ENCODE data around the gene EBF4. TPM values are rescaled to one million over a fixed set of nuclear protein-coding genes. Genes with fewer than 3 reads are reported as not detected.
"Not testable (repeated sequence)": the region's sequence is repeated elsewhere in the genome, so short reads cannot be mapped to it uniquely, and the experiment has no call there.

The EBF4 gene
- total and polyA plus RNA-seq, 7 experiments from 2014 or later, result 0.09 to 10.5 (median 6.7) TPM

- peak within 1 kb of the TSS; percentile 89 for H3K4me3 ChIP-seq (ENCODE audit: low read length)
- CTCF ChIA-PET, result interaction anchor here (0.7 to 1.4 kb wide), 2 partner anchors 89 to 1215 kb away, joined by 3 to 4 read pairs; no protein-coding TSS in a partner anchor
- Mint-ChIP-seq H3K27ac (peak within 1 kb of the TSS; percentile 94 to 99 (median 97)), H3K27me3 (peaks cover 0 to 10% (median 0%) of the 10 kb centered on the region in 5 donors), H3K4me3 (peak within 1 kb of the TSS; percentile 87 to 97 (median 94)), H3K4me1 (peaks cover 4 to 34% (median 29%) of the 10 kb centered on the region in 7 donors), H3K9me3 (peaks cover 0 to 1% (median 0%) of the 10 kb centered on the region in 11 donors), H3K36me3 (peaks cover 17 to 28% (median 24%) of the 10 kb centered on the region in 5 donors)
- DNase-seq (peak; percentile 76 to 94 (median 90)), ATAC-seq (peak; percentile 99)
- intact Hi-C loops (cut with micrococcal nuclease), result loop anchor here (1.0 to 2.0 kb wide), 3 partner anchors 12 to 745 kb away; partner anchors contain the start of gene NOP56 (in 2 of the 2)
- H3K9me3 ChIP-seq (ENCODE audit: control insufficient read depth in 2 of 3, low read length in 3 of 3), result no peaks in the 10 kb centered on the region
- peak within 1 kb of the TSS; percentile 87 for H3K27ac ChIP-seq (ENCODE audit: low read depth, low read length)
- POLR2A ChIA-PET, result interaction anchor here (0.6 to 8.4 kb wide), 13 partner anchors 8 to 209 kb away, joined by 3 to 183 read pairs (median 5); partner anchors contain the start of genes NOP56 and SNRPB
- no peaks in the 10 kb centered on the region for H3K27me3 ChIP-seq (ENCODE audit: control insufficient read depth in 2 of 2, insufficient read depth in 2 of 2, low read length in 2 of 2)
- peaks cover 9 to 33% (median 22%) of the 10 kb centered on the region in 3 experiments for H3K36me3 ChIP-seq (ENCODE audit: control insufficient read depth in 2 of 3, insufficient read depth in 3 of 3, low read length in 3 of 3)
- H3K4me1 ChIP-seq (ENCODE audit: control insufficient read depth in 2 of 2, insufficient read depth in 2 of 2, low read length in 2 of 2), result peaks cover 10 to 15% of the 10 kb centered on the region in 2 donors
Observed at GRCh38 chr20:2663887-2664719, 28.5 kb upstream of the EBF4 start, which contains the start of gene IDH3B. TSS of gene IDH3B (minus strand) at chr20:2664216. CDS start at chr20:2664188, 28 bp downstream.

DNA sequence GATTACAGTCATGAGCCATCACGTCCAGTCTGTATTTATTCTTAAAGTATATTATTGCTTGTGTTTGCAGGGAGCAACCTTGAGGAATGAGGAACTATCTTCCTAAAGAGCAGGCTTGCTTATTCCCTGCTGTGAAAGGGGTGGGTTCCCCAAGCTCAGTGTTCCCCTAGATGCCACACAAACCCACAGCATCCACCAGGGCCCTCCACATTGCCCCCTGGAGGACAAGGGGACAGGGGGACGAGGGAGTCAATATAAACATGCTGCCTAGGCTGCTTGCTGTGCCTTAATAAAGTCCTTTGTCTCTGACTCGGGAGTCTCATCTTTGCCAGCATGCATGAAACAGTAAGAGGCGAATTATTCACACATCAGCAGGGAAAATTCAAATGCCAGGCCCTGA, 20.6 kb upstream of the EBF4 start:
- H3K4me1 Mint-ChIP-seq, result no peaks in the 10 kb centered on the region
- H3K27ac ChIP-seq (ENCODE audit: low read depth, low read length), result no peak overlapping the region
- no peak overlapping the region for H3K27ac Mint-ChIP-seq
- intact Hi-C loops (cut with micrococcal nuclease), result no loop called here
- H3K9me3 Mint-ChIP-seq, result no peaks in the 10 kb centered on the region
- ATAC-seq, result no peak
- H3K36me3 ChIP-seq (ENCODE audit: control insufficient read depth in 2 of 3, insufficient read depth in 3 of 3, low read length in 3 of 3), result no peaks in the 10 kb centered on the region
- no peaks in the 10 kb centered on the region for H3K4me1 ChIP-seq (ENCODE audit: control insufficient read depth in 2 of 2, insufficient read depth in 2 of 2, low read length in 2 of 2)
- no peaks in the 10 kb centered on the region for H3K9me3 ChIP-seq (ENCODE audit: control insufficient read depth in 2 of 3, low read length in 3 of 3)
- POLR2A ChIA-PET, result interaction anchor here (0.6 to 1.2 kb wide), 2 partner anchors 8 to 41 kb away, joined by 4 read pairs; partner anchors contain the start of gene IDH3B
- no peak overlapping the region for H3K4me3 ChIP-seq (ENCODE audit: low read length)
- DNase-seq, result no peak
- H3K4me3 Mint-ChIP-seq, result no peak overlapping the region
- no peaks in the 10 kb centered on the region for H3K36me3 Mint-ChIP-seq
- H3K27me3 ChIP-seq (ENCODE audit: control insufficient read depth in 2 of 2, insufficient read depth in 2 of 2, low read length in 2 of 2), result no peaks in the 10 kb centered on the region
- peaks cover 0 to 10% (median 0%) of the 10 kb centered on the region in 5 donors for H3K27me3 Mint-ChIP-seq
- CTCF ChIA-PET, result interaction anchor here (0.9 kb wide), 1 partner anchor 909 kb away, joined by 3 read pairs; no protein-coding TSS in a partner anchor

DNA sequence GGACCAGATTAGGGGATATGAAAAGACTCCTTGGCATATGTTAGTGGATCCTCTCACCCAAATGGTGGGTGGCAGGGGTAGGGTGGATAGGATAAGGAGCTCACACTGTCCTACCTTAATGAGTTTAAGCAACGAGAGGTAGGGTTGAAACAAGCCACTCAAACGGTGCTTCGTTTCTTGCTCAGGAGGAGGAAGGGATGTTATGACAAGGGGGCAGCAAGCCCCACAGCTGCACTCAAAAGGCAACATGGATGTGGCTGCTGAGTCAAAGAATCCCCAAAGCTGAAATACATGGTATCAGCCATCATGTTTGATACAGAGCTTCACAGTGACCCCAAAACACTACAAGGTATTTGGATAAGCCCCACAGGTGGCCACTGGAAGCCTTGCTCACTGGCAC, 20.1 kb upstream of the EBF4 start:
- intact Hi-C loops (cut with micrococcal nuclease), result no loop called here
- no peaks in the 10 kb centered on the region for H3K9me3 ChIP-seq (ENCODE audit: control insufficient read depth in 2 of 3, low read length in 3 of 3)
- no peaks in the 10 kb centered on the region for H3K4me1 ChIP-seq (ENCODE audit: control insufficient read depth in 2 of 2, insufficient read depth in 2 of 2, low read length in 2 of 2)
- H3K4me1 Mint-ChIP-seq, result no peaks in the 10 kb centered on the region
- no peaks in the 10 kb centered on the region for H3K27me3 ChIP-seq (ENCODE audit: control insufficient read depth in 2 of 2, insufficient read depth in 2 of 2, low read length in 2 of 2)
- POLR2A ChIA-PET, result interaction anchor here (0.8 to 1.2 kb wide), 2 partner anchors 8 to 151 kb away, joined by 3 to 4 read pairs; partner anchors contain the start of gene IDH3B
- CTCF ChIA-PET, result interaction anchor here (0.9 to 1.0 kb wide), 2 partner anchors 148 to 909 kb away, joined by 3 read pairs; no protein-coding TSS in a partner anchor
- no peak overlapping the region for H3K4me3 Mint-ChIP-seq
- ATAC-seq (no peak), DNase-seq (no peak)
- no peaks in the 10 kb centered on the region for H3K9me3 Mint-ChIP-seq
- H3K27me3 Mint-ChIP-seq, result peaks cover 0 to 10% (median 2%) of the 10 kb centered on the region in 5 donors
- H3K27ac Mint-ChIP-seq, result no peak overlapping the region
- H3K4me3 ChIP-seq (ENCODE audit: low read length), result no peak overlapping the region
- H3K36me3 ChIP-seq (ENCODE audit: control insufficient read depth in 2 of 3, insufficient read depth in 3 of 3, low read length in 3 of 3), result no peaks in the 10 kb centered on the region
- H3K27ac ChIP-seq (ENCODE audit: low read depth, low read length), result no peak overlapping the region
- H3K36me3 Mint-ChIP-seq, result no peaks in the 10 kb centered on the region

DNA sequence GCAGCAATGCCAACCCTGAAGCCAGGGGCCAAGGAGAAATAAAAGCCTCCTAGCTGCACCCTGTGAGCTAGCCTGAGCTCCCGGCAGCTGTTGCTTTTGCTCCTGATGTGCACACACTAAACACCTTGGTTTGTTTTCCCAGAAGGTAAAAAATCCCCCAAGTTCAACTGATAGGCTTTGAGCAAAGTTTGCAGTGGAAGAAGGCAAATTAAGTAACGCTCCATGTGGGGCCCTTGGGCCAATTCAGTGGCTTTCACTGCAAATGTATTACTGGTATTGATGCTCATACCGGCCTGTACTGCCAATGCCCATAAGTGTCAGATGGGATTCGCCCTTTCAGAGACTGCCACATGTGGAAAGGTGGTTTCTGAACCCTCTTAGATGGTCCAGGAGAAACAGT, 19.1 kb upstream of the EBF4 start:
- DNase-seq (no peak), ATAC-seq (no peak)
- ChIA-PET POLR2A (interaction anchor here (1.2 kb wide), 1 partner anchor 8 kb away, joined by 3 read pairs; no protein-coding TSS in a partner anchor), CTCF (interaction anchor here (0.6 to 1.0 kb wide), 4 partner anchors 106 to 576 kb away, joined by 3 to 7 read pairs (median 3); no protein-coding TSS in a partner anchor)
- Histone ChIP-seq H3K27me3 (ENCODE audit: control insufficient read depth in 2 of 2, insufficient read depth in 2 of 2, low read length in 2 of 2) (no peaks in the 10 kb centered on the region), H3K9me3 (ENCODE audit: control insufficient read depth in 2 of 3, low read length in 3 of 3) (no peaks in the 10 kb centered on the region), H3K27ac (ENCODE audit: low read depth, low read length) (no peak overlapping the region), H3K36me3 (ENCODE audit: control insufficient read depth in 2 of 3, insufficient read depth in 3 of 3, low read length in 3 of 3) (no peaks in the 10 kb centered on the region), H3K4me1 (ENCODE audit: control insufficient read depth in 2 of 2, insufficient read depth in 2 of 2, low read length in 2 of 2) (no peaks in the 10 kb centered on the region), H3K4me3 (ENCODE audit: low read length) (no peak overlapping the region)
- Mint-ChIP-seq H3K36me3 (no peaks in the 10 kb centered on the region), H3K9me3 (no peaks in the 10 kb centered on the region), H3K4me1 (no peaks in the 10 kb centered on the region), H3K4me3 (no peak overlapping the region), H3K27ac (no peak overlapping the region), H3K27me3 (peaks cover 0 to 10% (median 4%) of the 10 kb centered on the region in 5 donors)
- intact Hi-C loops (cut with micrococcal nuclease), result no loop called here

DNA sequence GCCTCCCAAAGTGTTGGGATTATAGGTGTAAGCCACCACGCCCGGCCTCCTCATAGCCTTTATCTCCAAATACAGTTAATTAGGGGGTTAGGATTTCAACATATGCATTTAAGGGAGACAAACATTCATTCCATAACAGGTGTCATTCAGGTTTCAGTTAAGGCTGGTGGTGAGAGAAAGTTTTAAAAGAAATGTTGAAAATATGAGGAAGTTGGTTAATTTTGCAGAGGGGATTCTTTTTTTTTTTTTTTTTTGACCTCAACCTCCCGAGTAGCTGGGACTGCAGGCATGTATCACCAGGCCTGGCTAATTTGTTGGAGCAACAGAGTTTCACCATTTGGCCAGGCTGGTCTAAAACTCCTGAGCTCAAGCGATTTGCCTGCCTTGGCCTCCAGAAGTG, 12.5 kb upstream of the EBF4 start:
- Mint-ChIP-seq H3K9me3 (no peaks in the 10 kb centered on the region), H3K27ac (no peak overlapping the region), H3K36me3 (peaks cover 0 to 4% (median 0%) of the 10 kb centered on the region in 5 donors), H3K27me3 (peaks cover 19 to 33% (median 26%) of the 10 kb centered on the region in 5 donors), H3K4me3 (no peak overlapping the region), H3K4me1 (peaks cover 0 to 2% (median 0%) of the 10 kb centered on the region in 7 donors)
- intact Hi-C loops (cut with micrococcal nuclease), result no loop called here
- H3K4me1 ChIP-seq (ENCODE audit: control insufficient read depth in 2 of 2, insufficient read depth in 2 of 2, low read length in 2 of 2), result no peaks in the 10 kb centered on the region
- no peaks in the 10 kb centered on the region for H3K36me3 ChIP-seq (ENCODE audit: control insufficient read depth in 2 of 3, insufficient read depth in 3 of 3, low read length in 3 of 3)
- H3K4me3 ChIP-seq (ENCODE audit: low read length), result no peak overlapping the region
- POLR2A ChIA-PET, result no interaction called here
- H3K27ac ChIP-seq (ENCODE audit: low read depth, low read length), result no peak overlapping the region
- no peak for ATAC-seq
- no peaks in the 10 kb centered on the region for H3K27me3 ChIP-seq (ENCODE audit: control insufficient read depth in 2 of 2, insufficient read depth in 2 of 2, low read length in 2 of 2)
- DNase-seq, result no peak
- no peaks in the 10 kb centered on the region for H3K9me3 ChIP-seq (ENCODE audit: control insufficient read depth in 2 of 3, low read length in 3 of 3)
- CTCF ChIA-PET, result interaction anchor here (0.6 kb wide), 1 partner anchor 35 kb away, joined by 3 read pairs; no protein-coding TSS in a partner anchor

DNA sequence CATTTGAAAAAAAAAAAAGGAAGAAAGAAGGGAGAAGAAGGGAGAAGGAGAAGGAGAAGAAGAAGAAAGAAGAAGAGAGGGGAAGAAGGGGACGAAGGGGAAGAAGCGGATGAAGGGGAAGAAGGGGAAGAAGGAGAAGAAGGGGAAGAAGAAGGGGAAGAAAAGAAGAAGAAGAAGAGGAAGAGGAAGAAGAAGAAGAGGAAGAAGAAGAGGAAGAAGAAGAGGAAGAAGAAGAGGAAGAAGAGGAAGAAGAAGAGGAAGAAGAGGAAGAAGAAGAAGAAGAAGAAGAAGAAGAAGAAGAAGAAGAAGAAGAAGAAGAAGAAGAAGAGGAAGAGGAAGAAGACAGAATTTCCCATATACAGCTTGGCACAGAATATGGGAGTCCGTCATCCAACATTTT, 10.5 kb upstream of the EBF4 start:
- ATAC-seq; H3K36me3 ChIP-seq (ENCODE audit: control insufficient read depth in 2 of 3, insufficient read depth in 3 of 3, low read length in 3 of 3); H3K4me1 ChIP-seq (ENCODE audit: control insufficient read depth in 2 of 2, insufficient read depth in 2 of 2, low read length in 2 of 2); H3K4me3 ChIP-seq (ENCODE audit: low read length); H3K36me3 Mint-ChIP-seq; H3K4me3 Mint-ChIP-seq; H3K9me3 ChIP-seq (ENCODE audit: control insufficient read depth in 2 of 3, low read length in 3 of 3); POLR2A ChIA-PET; H3K27ac Mint-ChIP-seq; H3K4me1 Mint-ChIP-seq; DNase-seq; intact Hi-C loops (cut with micrococcal nuclease); H3K27me3 ChIP-seq (ENCODE audit: control insufficient read depth in 2 of 2, insufficient read depth in 2 of 2, low read length in 2 of 2); CTCF ChIA-PET; H3K9me3 Mint-ChIP-seq; H3K27ac ChIP-seq (ENCODE audit: low read depth, low read length): not testable (repeated sequence)
- peaks cover 19 to 33% (median 26%) of the 10 kb centered on the region in 5 donors for H3K27me3 Mint-ChIP-seq
